ENCODE measurements around the gene CLOCK.

- TF ChIP-seq POLR2A (IDR thresholded peaks at IDR 0.05; ENCODE audit: low read depth, low read length) (no peak), POLR2AphosphoS5 (IDR thresholded peaks at IDR 0.05; ENCODE audit: low read depth, low read length) (no peak), TAF1 (IDR thresholded peaks at IDR 0.05; ENCODE audit: low read depth, low read length) (no peak), SPI1 (IDR thresholded peaks at IDR 0.05; ENCODE audit: low read depth, low read length) (no peak)
Observed at GRCh38 chr4:55410431-55410830, 136.3 kb downstream of the CLOCK start.

All from GM12891 (cell line).